ENCODE results near the gene AHI1. TPM values are rescaled to one million over a fixed set of nuclear protein-coding genes. Genes with fewer than 3 reads are reported as not detected.

Gene AHI1
- total and polyA plus RNA-seq, 2 donors (not counting 1 experiment from before 2014, with no cell fraction given) = 8.3 to 61.7 TPM

- no peaks in the 10 kb centered on the region for H3K27me3 Mint-ChIP-seq
- H3K27me3 ChIP-seq (replicated peaks in 1 of 4; ENCODE audit: control extremely low read depth in 1 of 4, control insufficient read depth in 3 of 4, insufficient read depth in 4 of 4, low read length in 3 of 4) = no peaks in the 10 kb centered on the region
- no peak overlapping the region for H3K9ac ChIP-seq (ENCODE audit: low read length)
- ChIA-PET POLR2A (no interaction called here), CTCF (no interaction called here)
- H4K20me1 ChIP-seq (ENCODE audit: control insufficient read depth, insufficient read depth, low read length, poor library complexity, severe bottlenecking) = no peaks in the 10 kb centered on the region
- H3K4me2 ChIP-seq (replicated peaks; ENCODE audit: low read depth, low read length, poor library complexity, severe bottlenecking) = no peak overlapping the region
- intact Hi-C loops (cut with micrococcal nuclease) = no loop called here
- WGBS (ENCODE audit: insufficient coverage) = 29% methylated on average over 1 of the region's 2 CpGs
- TF ChIP-seq EZH2 (IDR thresholded peaks at IDR 0.05; ENCODE audit: borderline replicate concordance, insufficient read depth, low read depth, low read length, poor library complexity, severe bottlenecking) = no peak
- no peak for TF ChIP-seq CTCF (IDR thresholded peaks at IDR 0.05)
- ATAC-seq (ENCODE audit: low read depth) = no peak
- H3K4me3 ChIP-seq (ENCODE audit: control extremely low read depth in 1 of 5, extremely low read depth in 1 of 5, insufficient read depth in 1 of 5, low read depth in 2 of 5, low read length in 4 of 5) = no peak overlapping the region
- peaks cover 26% of the 10 kb centered on the region for H3K4me1 Mint-ChIP-seq
- no peaks in the 10 kb centered on the region for H3K36me3 ChIP-seq (replicated peaks in 1 of 2; ENCODE audit: control extremely low read depth in 1 of 2, control insufficient read depth in 1 of 2, extremely low read depth in 1 of 2, insufficient read depth in 2 of 2, low read length in 1 of 2)
- no peak for DNase-seq
- peaks cover 2 to 18% of the 10 kb centered on the region in 2 donors for H3K4me1 ChIP-seq (ENCODE audit: control insufficient read depth in 2 of 2, insufficient read depth in 2 of 2, low read length in 2 of 2)
- no peak overlapping the region for H3K27ac Mint-ChIP-seq
- H3K79me2 ChIP-seq (ENCODE audit: control insufficient read depth, insufficient read depth, low read length) = no peaks in the 10 kb centered on the region
- no peak overlapping the region for H2AFZ ChIP-seq (ENCODE audit: insufficient read depth, low read depth, low read length, poor library complexity, severe bottlenecking)
- no peaks in the 10 kb centered on the region for H3K9me3 ChIP-seq (ENCODE audit: control extremely low read depth in 1 of 3, control insufficient read depth in 2 of 3, insufficient read depth in 1 of 3, low read length in 2 of 3)
- H3K27ac ChIP-seq (ENCODE audit: low read length in 2 of 2) = no peak overlapping the region
- no peak overlapping the region for H3K4me3 Mint-ChIP-seq
- no peaks in the 10 kb centered on the region for H3K9me3 Mint-ChIP-seq (ENCODE audit: insufficient read depth)
Measured at GRCh38 chr6:135283926-135284325, 213.6 kb downstream of the AHI1 start.

- Mint-ChIP-seq H3K27ac (no peak overlapping the region), H3K4me1 (peaks cover 26% of the 10 kb centered on the region), H3K4me3 (no peak overlapping the region), H3K27me3 (no peaks in the 10 kb centered on the region), H3K9me3 (ENCODE audit: insufficient read depth) (no peaks in the 10 kb centered on the region)
- no peak for TF ChIP-seq CTCF (IDR thresholded peaks at IDR 0.05)
- TF ChIP-seq EZH2 (IDR thresholded peaks at IDR 0.05; ENCODE audit: borderline replicate concordance, insufficient read depth, low read depth, low read length, poor library complexity, severe bottlenecking) = no peak
- Histone ChIP-seq H2AFZ (ENCODE audit: insufficient read depth, low read depth, low read length, poor library complexity, severe bottlenecking) (no peak overlapping the region), H3K4me2 (replicated peaks; ENCODE audit: low read depth, low read length, poor library complexity, severe bottlenecking) (no peak overlapping the region), H3K27ac (ENCODE audit: low read length in 2 of 2) (no peak overlapping the region), H3K9ac (ENCODE audit: low read length) (no peak overlapping the region), H3K36me3 (replicated peaks in 1 of 2; ENCODE audit: control extremely low read depth in 1 of 2, control insufficient read depth in 1 of 2, extremely low read depth in 1 of 2, insufficient read depth in 2 of 2, low read length in 1 of 2) (no peaks in the 10 kb centered on the region), H3K4me3 (ENCODE audit: control extremely low read depth in 1 of 5, extremely low read depth in 1 of 5, insufficient read depth in 1 of 5, low read depth in 2 of 5, low read length in 4 of 5) (no peak overlapping the region), H3K4me1 (ENCODE audit: control insufficient read depth in 2 of 2, insufficient read depth in 2 of 2, low read length in 2 of 2) (peaks cover 2 to 18% of the 10 kb centered on the region in 2 donors), H4K20me1 (ENCODE audit: control insufficient read depth, insufficient read depth, low read length, poor library complexity, severe bottlenecking) (no peaks in the 10 kb centered on the region), H3K9me3 (ENCODE audit: control extremely low read depth in 1 of 3, control insufficient read depth in 2 of 3, insufficient read depth in 1 of 3, low read length in 2 of 3) (peaks cover 0 to under 1% (median 0%) of the 10 kb centered on the region in 3 donors), H3K27me3 (replicated peaks in 1 of 4; ENCODE audit: control extremely low read depth in 1 of 4, control insufficient read depth in 3 of 4, insufficient read depth in 4 of 4, low read length in 3 of 4) (no peaks in the 10 kb centered on the region), H3K79me2 (ENCODE audit: control insufficient read depth, insufficient read depth, low read length) (no peaks in the 10 kb centered on the region)
- no peak for DNase-seq
- ChIA-PET CTCF (no interaction called here), POLR2A (no interaction called here)
- no peak for ATAC-seq (ENCODE audit: low read depth)
- intact Hi-C loops (cut with micrococcal nuclease) = no loop called here
Measured at GRCh38 chr6:135282395-135282794, 215.1 kb downstream of the AHI1 start.

Data from B cell (primary cell).